LNCAP (cell line): ENCODE data around the gene PVALEF.

ENCODE experiments used
- CTCF ChIP-seq: fragments of 450-650 bp; IDR thresholded peaks from 2 replicates; pipeline ENCODE4 v1.5.1; 2017; ENCODE audit warnings: mild to moderate bottlenecking

The PVALEF gene

DNA sequence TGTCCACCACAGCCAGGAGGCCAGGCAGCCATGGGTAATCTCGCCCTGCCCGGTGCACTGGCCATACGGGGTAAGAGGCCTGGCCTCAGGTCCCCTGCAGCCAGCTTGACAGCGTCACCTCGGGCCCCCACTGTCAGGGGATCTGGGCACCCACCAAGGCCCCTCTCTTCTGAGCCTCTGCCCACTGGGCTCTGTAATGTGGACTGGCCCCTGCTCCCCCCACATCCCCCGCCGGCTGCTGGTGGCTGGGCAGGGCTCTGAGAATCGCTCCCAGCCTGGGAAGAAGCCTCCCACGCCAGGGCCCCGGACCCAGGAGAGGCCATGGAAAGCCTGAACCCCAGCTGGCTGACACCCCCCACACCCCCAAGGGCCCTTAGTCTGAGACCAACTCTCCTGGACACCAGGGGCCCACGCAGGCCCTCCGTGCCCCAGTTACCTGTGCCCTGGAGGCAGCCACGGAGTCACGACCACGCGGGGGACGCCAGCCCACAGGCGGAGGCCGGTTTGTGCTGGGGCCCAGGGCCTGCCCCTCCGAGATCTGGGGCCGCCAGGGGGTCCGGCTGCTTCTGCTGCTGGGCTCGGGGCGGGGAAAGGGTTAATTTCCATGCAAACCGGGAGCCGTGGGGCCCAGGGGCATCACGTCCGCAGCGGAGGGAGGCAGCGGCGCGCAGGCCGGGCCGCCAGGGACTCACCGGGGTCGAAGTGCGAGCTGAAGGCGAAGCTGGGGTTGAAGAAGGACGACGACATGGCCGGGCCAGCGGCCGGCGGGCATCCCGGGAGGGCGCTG, at the start of gene PVALEF:
TSS of gene PVALEF (plus strand) at position 262 of the 787 bp plus-strand sequence. CDS start 15,720 bp downstream, outside the sequence.
- no peak for TF ChIP-seq CTCF

- TF ChIP-seq CTCF: no peak
Measured at GRCh38 chr17:81115749-81116464, 49.4 kb upstream of the PVALEF start.

DNA sequence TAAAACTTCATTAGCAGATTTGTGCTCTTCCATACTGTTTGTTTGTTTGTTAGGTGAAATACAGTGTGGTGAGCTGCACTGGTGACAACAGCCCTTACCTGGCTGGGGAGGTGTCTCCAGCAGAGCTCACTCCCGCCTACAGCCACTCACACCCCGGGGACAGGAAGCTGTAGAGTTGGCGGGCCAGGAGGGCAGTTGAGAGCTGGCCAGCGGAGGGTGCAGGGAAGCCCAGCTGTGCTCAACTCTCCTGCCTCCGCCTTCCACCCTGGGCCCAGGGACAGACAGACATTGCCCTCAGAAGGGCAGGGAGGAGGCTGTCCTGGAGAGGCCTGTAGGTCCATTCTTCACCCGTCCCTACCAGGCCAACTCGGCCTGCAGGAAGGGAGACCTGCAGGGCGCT, 48.6 kb upstream of the PVALEF start:
- TF ChIP-seq CTCF: no peak

GRCh38 chr17:81117672-81118198, 47.6 kb upstream of the PVALEF start:
- no peak for TF ChIP-seq CTCF

- no peak for TF ChIP-seq CTCF
Measured at GRCh38 chr17:81118308-81119221, 46.7 kb upstream of the PVALEF start.

- peak; percentile 69 for TF ChIP-seq CTCF
Measured at GRCh38 chr17:81119223-81120148, 45.8 kb upstream of the PVALEF start.
